Body of pancreas (tissue), 4 donors: ENCODE data around the gene PITX3.

Experiments
- CTCF ChIP-seq, 7 experiments: fragments of 450-650 bp in 4 of 7; fragments of 200-600 bp in 3 of 7; sonication (generic) in 3 of 7; IDR thresholded peaks; one replicate each; pipeline ENCODE4 v1.5.1; 2016 to 2019; ENCODE audit warnings: antibody characterized with exemption in 7 of 7
- POLR2A ChIP-seq, 3 donors: fragments of 450-650 bp; IDR thresholded peaks; one replicate each; pipeline ENCODE4 v1.6.1; 2016; ENCODE audit warnings: antibody characterized with exemption in 3 of 3, mild to moderate bottlenecking in 2 of 3

DNA sequence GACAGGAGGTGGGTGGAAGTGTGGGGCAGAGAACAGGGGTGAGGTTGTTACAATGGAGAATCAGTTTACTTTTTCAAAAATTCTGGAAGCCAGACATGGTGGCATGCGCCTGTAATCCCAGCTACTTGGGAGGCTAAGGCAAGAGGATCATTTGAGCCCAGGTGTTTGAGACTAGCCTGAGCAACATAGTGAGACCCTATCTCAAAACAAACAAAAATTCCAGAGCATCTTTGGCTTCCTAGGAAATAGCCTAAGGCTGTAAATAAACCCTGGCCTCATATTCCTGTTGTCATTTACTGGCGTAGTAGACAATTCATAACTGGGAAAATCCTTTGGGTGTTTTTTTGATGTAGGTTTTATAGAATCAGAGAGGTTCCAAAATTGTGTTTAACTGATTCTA is 48.0 kb upstream of the PITX3 start:
- no peak for TF ChIP-seq POLR2A (IDR thresholded peaks at IDR 0.05)
- TF ChIP-seq CTCF (IDR thresholded peaks at IDR 0.05): no peak
